Stimulated activated naive CD4-positive, alpha-beta T cell treated with Interleukin-2 at 50 U/mL for 16 hours (primary cell): ENCODE results near the gene MPL.
"Not testable (repeated sequence)": the region's sequence is repeated elsewhere in the genome, so short reads cannot be mapped to it uniquely, and the experiment has no call there.

Experiments
- DNase-seq: peaks from one replicate; lab custom pipeline; 2025; lab: John Stamatoyannopoulos, UW

The MPL gene

GRCh38 chr1:43354936-43355335 is 17.3 kb downstream of the MPL start:
- DNase-seq = no peak

- no peak for DNase-seq
Measured at GRCh38 chr1:43357251-43357650, 19.6 kb downstream of the MPL start.

- DNase-seq = no peak
Measured at GRCh38 chr1:43358121-43358745, 20.6 kb downstream of the MPL start.

- peak; percentile 98 for DNase-seq
Measured at GRCh38 chr1:43358746-43359693, 21.4 kb downstream of the MPL start, which contains the start of gene CDC20. TSS of gene CDC20 (plus strand) at chr1:43358981. CDS start at chr1:43359216, 235 bp downstream.

GRCh38 chr1:43359696-43360095 is 22.1 kb downstream of the MPL start:
- DNase-seq = no peak

- no peak for DNase-seq
Measured at GRCh38 chr1:43360616-43361015, 23.0 kb downstream of the MPL start.

- DNase-seq = no peak
Measured at GRCh38 chr1:43363283-43363934, 25.8 kb downstream of the MPL start.

- no peak for DNase-seq
Measured at GRCh38 chr1:43363935-43364525, 26.4 kb downstream of the MPL start.

GRCh38 chr1:43365678-43366077 is 28.1 kb downstream of the MPL start:
- no peak for DNase-seq

- DNase-seq = no peak
Measured at GRCh38 chr1:43366179-43366578, 28.6 kb downstream of the MPL start.

GRCh38 chr1:43366601-43367025 is 29.0 kb downstream of the MPL start:
- no peak for DNase-seq

- peak; percentile 65 for DNase-seq
Measured at GRCh38 chr1:43367026-43367903, 29.6 kb downstream of the MPL start.

GRCh38 chr1:43367904-43368645 is 30.5 kb downstream of the MPL start, which contains the start of gene ELOVL1:
TSS of gene ELOVL1 (minus strand) at chr1:43368011. CDS start at chr1:43365609, 2,402 bp downstream.
- DNase-seq = peak; percentile 85

GRCh38 chr1:43368646-43369020 is 31.0 kb downstream of the MPL start:
- DNase-seq = no peak

GRCh38 chr1:43369779-43370178 is 32.2 kb downstream of the MPL start:
- not testable (repeated sequence) for DNase-seq

GRCh38 chr1:43370564-43370963 is 32.9 kb downstream of the MPL start:
- DNase-seq = no peak

GRCh38 chr1:43372172-43372571 is 34.6 kb downstream of the MPL start:
- no peak for DNase-seq

- no peak for DNase-seq
Measured at GRCh38 chr1:43373066-43373940, 35.7 kb downstream of the MPL start.

GRCh38 chr1:43376723-43377235 is 39.2 kb downstream of the MPL start:
- no peak for DNase-seq
